A549 (cell line): ENCODE measurements around the gene TFDP2.

Experiments used
- HOXB5 ChIP-seq: fragments of 250-450 bp; sonication (Bioruptor Pico); IDR thresholded peaks from 2 replicates; pipeline ENCODE4 v1.5.0; 2020; ENCODE audit warnings: mild to moderate bottlenecking, moderate library complexity
- POLR2A ChIP-seq: IDR thresholded peaks from 2 replicates; pipeline ENCODE4 v1.6.1; 2012; ENCODE audit warnings: mild to moderate bottlenecking, low read length
- POLR2AphosphoS2 ChIP-seq: conservative IDR thresholded peaks from 2 replicates; pipeline ENCODE4 v1.6.1; 2012; ENCODE audit warnings: low read length, improper control_type of control experiment, inconsistent platforms
- TF ChIP-seq, protein P1 (sequence below): fragments of >200 bp; sonication (Bioruptor Twin); formaldehyde crosslinking; IDR thresholded peaks from 3 replicates; pipeline ENCODE4 v1.5.1; 2016
- TF ChIP-seq, protein P2 (sequence below): fragments of 450-650 bp; IDR thresholded peaks from 2 replicates; pipeline ENCODE4 v1.6.1; 2014; ENCODE audit warnings: antibody characterized with exemption

DNA sequence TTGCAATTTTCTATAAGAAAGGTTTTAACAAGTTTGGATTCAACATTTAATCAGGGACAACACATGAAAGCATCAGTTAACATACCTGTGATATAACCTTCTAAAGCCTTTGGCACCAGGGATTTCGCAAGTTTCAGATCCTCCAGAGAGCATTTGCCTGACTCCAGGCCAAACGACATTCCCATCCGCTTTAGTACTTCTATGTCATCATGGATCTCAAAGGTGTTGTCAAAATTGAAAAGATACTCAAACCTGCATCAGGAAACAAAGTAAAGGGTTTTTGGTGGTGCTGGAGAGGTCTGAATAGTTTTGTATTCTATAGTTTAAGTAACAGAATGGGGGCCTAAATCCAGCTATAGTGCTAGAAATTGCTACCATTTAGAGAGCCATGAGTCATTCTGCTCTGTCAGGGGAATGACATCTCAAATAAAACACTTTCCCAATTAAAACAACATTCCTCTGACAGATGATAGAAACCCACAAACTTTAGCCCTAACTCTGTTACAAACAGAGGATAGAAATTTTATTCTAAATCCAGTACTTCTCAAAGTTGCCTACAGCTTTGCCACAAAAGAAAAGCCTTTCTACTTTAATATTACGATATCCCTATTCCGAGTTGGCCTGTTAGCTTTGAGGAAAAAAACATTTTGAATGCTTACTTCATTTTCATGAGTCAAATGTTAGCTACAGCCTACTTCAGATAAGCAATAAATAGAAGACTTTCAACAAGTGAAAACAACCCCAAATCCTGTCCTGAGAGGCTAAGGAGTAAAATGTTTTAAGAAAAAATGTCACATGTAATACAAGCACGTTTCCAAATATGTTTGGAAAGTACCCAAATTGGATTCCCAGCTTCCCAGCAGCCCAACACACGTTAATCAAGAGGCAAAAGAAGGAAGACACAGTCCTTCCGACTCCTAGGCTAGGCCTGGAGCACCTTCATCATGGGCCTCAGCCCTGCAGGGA is 189.5 kb downstream of the TFDP2 start:
- TF ChIP-seq, protein P1, sequence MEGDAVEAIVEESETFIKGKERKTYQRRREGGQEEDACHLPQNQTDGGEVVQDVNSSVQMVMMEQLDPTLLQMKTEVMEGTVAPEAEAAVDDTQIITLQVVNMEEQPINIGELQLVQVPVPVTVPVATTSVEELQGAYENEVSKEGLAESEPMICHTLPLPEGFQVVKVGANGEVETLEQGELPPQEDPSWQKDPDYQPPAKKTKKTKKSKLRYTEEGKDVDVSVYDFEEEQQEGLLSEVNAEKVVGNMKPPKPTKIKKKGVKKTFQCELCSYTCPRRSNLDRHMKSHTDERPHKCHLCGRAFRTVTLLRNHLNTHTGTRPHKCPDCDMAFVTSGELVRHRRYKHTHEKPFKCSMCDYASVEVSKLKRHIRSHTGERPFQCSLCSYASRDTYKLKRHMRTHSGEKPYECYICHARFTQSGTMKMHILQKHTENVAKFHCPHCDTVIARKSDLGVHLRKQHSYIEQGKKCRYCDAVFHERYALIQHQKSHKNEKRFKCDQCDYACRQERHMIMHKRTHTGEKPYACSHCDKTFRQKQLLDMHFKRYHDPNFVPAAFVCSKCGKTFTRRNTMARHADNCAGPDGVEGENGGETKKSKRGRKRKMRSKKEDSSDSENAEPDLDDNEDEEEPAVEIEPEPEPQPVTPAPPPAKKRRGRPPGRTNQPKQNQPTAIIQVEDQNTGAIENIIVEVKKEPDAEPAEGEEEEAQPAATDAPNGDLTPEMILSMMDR, result no peak
- TF ChIP-seq HOXB5, result no peak
- TF ChIP-seq, protein P2, sequence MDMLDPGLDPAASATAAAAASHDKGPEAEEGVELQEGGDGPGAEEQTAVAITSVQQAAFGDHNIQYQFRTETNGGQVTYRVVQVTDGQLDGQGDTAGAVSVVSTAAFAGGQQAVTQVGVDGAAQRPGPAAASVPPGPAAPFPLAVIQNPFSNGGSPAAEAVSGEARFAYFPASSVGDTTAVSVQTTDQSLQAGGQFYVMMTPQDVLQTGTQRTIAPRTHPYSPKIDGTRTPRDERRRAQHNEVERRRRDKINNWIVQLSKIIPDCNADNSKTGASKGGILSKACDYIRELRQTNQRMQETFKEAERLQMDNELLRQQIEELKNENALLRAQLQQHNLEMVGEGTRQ, result no peak
- no peak for TF ChIP-seq POLR2A
- TF ChIP-seq POLR2AphosphoS2, result no peak
